ENCODE results near the gene VAV2. TPM values are rescaled to one million over a fixed set of nuclear protein-coding genes. Genes with fewer than 3 reads are reported as not detected.
A peak's percentile ranks its signal among the peaks of the same experiment; 100 is the strongest.

Gene VAV2
- total and polyA plus RNA-seq, 2 donors: 9.8 to 13.7 TPM

GRCh38 chr9:133782157-133783130 is 209.7 kb downstream of the VAV2 start:
- DNase-seq (ENCODE audit: extremely low spot score): peak; percentile 10
- no peak overlapping the region for H3K4me3 ChIP-seq (ENCODE audit: low read depth, low read length)
- WGBS: 54% methylated on average over 16 of the region's 16 CpGs
- no peak overlapping the region for H3K27ac ChIP-seq (ENCODE audit: low read depth)
- no peaks in the 10 kb centered on the region for H3K36me3 ChIP-seq (ENCODE audit: insufficient read depth)
- H3K4me1 ChIP-seq (ENCODE audit: insufficient read depth): no peaks in the 10 kb centered on the region

- no peaks in the 10 kb centered on the region for H3K36me3 ChIP-seq (ENCODE audit: insufficient read depth)
- DNase-seq (ENCODE audit: extremely low spot score): no peak
- WGBS: 91% methylated on average over 10 of the region's 10 CpGs
Observed at GRCh38 chr9:133781828-133782135, 210.3 kb downstream of the VAV2 start.

GRCh38 chr9:133780962-133781827 is 210.9 kb downstream of the VAV2 start:
- WGBS: 95% methylated on average over 15 of the region's 15 CpGs
- no peak for DNase-seq (ENCODE audit: extremely low spot score)
- no peak overlapping the region for H3K4me3 ChIP-seq (ENCODE audit: low read depth, low read length)
- no peak overlapping the region for H3K27ac ChIP-seq (ENCODE audit: low read depth)
- no peaks in the 10 kb centered on the region for H3K36me3 ChIP-seq (ENCODE audit: insufficient read depth)
- no peaks in the 10 kb centered on the region for H3K4me1 ChIP-seq (ENCODE audit: insufficient read depth)

More at GRCh38 chr9:133781828-133782135, 210.3 kb downstream of the VAV2 start:
- Histone ChIP-seq H3K4me3 (ENCODE audit: low read depth, low read length) (no peak overlapping the region), H3K27ac (ENCODE audit: low read depth) (no peak overlapping the region), H3K4me1 (ENCODE audit: insufficient read depth) (no peaks in the 10 kb centered on the region)

DNA sequence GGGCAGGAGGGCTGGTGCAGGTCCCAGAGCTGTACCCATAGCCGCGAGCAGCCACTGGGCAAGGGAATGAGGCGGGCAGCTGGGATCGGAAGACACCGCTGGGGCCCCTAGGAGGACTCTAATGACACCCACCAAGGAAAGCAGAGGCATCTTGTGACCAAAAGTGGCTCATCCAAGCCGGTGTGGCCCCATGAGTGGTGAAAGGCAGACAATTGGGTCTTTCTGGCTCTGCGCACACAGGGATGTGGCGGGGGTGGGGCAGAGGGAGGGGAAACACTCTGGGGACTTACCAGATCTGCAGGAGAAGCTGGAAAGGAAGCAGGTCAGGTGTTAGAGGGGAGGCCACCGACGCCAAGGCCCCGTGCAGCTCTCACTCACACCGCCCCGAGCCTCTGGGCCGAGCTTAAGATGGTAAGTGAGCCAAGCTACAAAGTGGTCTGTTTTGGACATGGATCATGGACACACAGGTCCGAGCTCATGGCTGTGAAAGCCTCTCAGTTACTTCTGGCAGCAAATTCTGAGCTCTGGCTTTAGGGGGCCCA is 211.6 kb downstream of the VAV2 start:
- Histone ChIP-seq H3K4me3 (ENCODE audit: low read depth, low read length) (no peak overlapping the region), H3K36me3 (ENCODE audit: insufficient read depth) (no peaks in the 10 kb centered on the region), H3K27ac (ENCODE audit: low read depth) (no peak overlapping the region), H3K4me1 (ENCODE audit: insufficient read depth) (no peaks in the 10 kb centered on the region)
- DNase-seq (ENCODE audit: extremely low spot score): no peak
- WGBS: 95% methylated on average over 15 of the region's 15 CpGs

- WGBS: 92% methylated on average over 19 of the region's 19 CpGs
- no peak for DNase-seq (ENCODE audit: extremely low spot score)
- Histone ChIP-seq H3K27ac (ENCODE audit: low read depth) (no peak overlapping the region), H3K36me3 (ENCODE audit: insufficient read depth) (no peaks in the 10 kb centered on the region), H3K4me1 (ENCODE audit: insufficient read depth) (no peaks in the 10 kb centered on the region), H3K4me3 (ENCODE audit: low read depth, low read length) (no peak overlapping the region)
Observed at GRCh38 chr9:133779516-133780403, 212.4 kb downstream of the VAV2 start.

- Histone ChIP-seq H3K36me3 (ENCODE audit: insufficient read depth) (peaks cover 3% of the 10 kb centered on the region), H3K4me3 (ENCODE audit: low read depth, low read length) (no peak overlapping the region), H3K4me1 (ENCODE audit: insufficient read depth) (no peaks in the 10 kb centered on the region), H3K27ac (ENCODE audit: low read depth) (no peak overlapping the region)
- WGBS: 96% methylated on average over 8 of the region's 8 CpGs
- DNase-seq (ENCODE audit: extremely low spot score): no peak
Observed at GRCh38 chr9:133779081-133779480, 213.0 kb downstream of the VAV2 start.

- 93% methylated on average over 20 of the region's 20 CpGs for WGBS
- H3K4me1 ChIP-seq (ENCODE audit: insufficient read depth): no peaks in the 10 kb centered on the region
- DNase-seq (ENCODE audit: extremely low spot score): no peak
- peaks cover 6% of the 10 kb centered on the region for H3K36me3 ChIP-seq (ENCODE audit: insufficient read depth)
- no peak overlapping the region for H3K27ac ChIP-seq (ENCODE audit: low read depth)
- H3K4me3 ChIP-seq (ENCODE audit: low read depth, low read length): no peak overlapping the region
Observed at GRCh38 chr9:133778336-133779013, 213.6 kb downstream of the VAV2 start.

DNA sequence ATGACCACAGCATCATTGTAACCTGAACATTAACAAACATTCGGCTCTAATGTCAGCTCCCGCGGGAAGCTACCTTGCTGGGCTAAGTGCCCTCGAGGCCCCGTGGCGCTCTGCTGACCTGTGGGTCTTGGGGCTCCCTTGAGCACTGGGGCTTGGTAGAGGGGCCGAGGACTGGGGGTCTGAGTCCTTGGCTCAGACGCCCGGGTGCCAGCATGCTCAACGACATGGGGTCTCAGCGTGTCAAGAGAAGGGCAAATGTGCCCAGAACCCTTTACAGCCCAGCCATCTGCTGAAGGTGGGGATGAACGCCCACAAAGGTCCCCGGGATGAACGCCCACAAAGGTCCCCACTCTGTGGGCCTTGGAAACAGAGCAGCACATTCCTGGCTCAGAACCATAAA is 214.3 kb downstream of the VAV2 start:
- no peaks in the 10 kb centered on the region for H3K4me1 ChIP-seq (ENCODE audit: insufficient read depth)
- H3K27ac ChIP-seq (ENCODE audit: low read depth): no peak overlapping the region
- 95% methylated on average over 14 of the region's 14 CpGs for WGBS
- no peak for DNase-seq (ENCODE audit: extremely low spot score)
- no peak overlapping the region for H3K4me3 ChIP-seq (ENCODE audit: low read depth, low read length)
- peaks cover 6% of the 10 kb centered on the region for H3K36me3 ChIP-seq (ENCODE audit: insufficient read depth)

DNA sequence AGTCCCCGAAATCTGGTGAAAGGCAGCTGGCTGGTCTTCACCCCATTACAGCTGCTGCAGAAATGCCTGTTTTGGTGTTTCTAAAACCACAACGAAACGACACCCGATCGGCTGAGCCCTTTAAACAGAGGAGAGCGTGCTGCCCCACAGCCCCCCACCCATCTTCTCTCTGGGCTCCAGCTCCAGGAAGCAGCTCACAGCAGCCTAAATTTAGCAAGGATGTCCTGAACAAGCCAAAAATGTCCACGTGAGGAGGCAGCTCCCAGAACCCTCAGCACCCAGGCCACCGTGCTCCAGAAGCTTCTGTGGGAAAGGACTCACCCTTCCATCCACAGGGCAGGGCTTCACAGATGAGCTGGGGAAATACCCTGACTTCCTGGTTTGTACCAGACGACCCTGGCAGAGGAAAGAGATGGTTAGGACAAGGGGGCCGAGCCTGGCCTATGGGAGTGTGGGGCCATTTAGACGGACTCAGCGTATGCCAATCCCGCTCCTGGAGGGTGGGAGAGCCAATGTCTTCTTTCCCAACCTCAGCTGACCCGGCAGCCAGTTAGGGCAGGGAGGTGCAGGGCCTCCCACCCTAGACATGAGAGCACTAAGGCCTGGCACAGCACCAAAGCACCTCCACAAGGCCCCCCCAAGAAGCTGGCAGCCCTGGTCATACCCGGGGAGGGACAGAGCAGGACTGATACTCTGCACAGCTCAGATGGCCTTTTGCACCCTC is 214.9 kb downstream of the VAV2 start:
- no peaks in the 10 kb centered on the region for H3K4me1 ChIP-seq (ENCODE audit: insufficient read depth)
- no peak overlapping the region for H3K4me3 ChIP-seq (ENCODE audit: low read depth, low read length)
- H3K36me3 ChIP-seq (ENCODE audit: insufficient read depth): peaks cover 6% of the 10 kb centered on the region
- 73% methylated on average over 15 of the region's 15 CpGs for WGBS
- DNase-seq (ENCODE audit: extremely low spot score): no peak
- H3K27ac ChIP-seq (ENCODE audit: low read depth): no peak overlapping the region

GRCh38 chr9:133775951-133776905 is 215.9 kb downstream of the VAV2 start:
- H3K4me1 ChIP-seq (ENCODE audit: insufficient read depth): no peaks in the 10 kb centered on the region
- H3K36me3 ChIP-seq (ENCODE audit: insufficient read depth): peaks cover 6% of the 10 kb centered on the region
- H3K27ac ChIP-seq (ENCODE audit: low read depth): no peak overlapping the region
- 97% methylated on average over 27 of the region's 27 CpGs for WGBS
- DNase-seq (ENCODE audit: extremely low spot score): no peak
- no peak overlapping the region for H3K4me3 ChIP-seq (ENCODE audit: low read depth, low read length)

- H3K4me1 ChIP-seq (ENCODE audit: insufficient read depth): no peaks in the 10 kb centered on the region
- no peak overlapping the region for H3K4me3 ChIP-seq (ENCODE audit: low read depth, low read length)
- H3K36me3 ChIP-seq (ENCODE audit: insufficient read depth): peaks cover 6% of the 10 kb centered on the region
- no peak overlapping the region for H3K27ac ChIP-seq (ENCODE audit: low read depth)
- WGBS: 91% methylated on average over 2 of the region's 2 CpGs
- DNase-seq (ENCODE audit: extremely low spot score): no peak
Observed at GRCh38 chr9:133775291-133775690, 216.8 kb downstream of the VAV2 start.

Measured in urinary bladder (tissue), 4 donors.